LNCaP clone FGC (cell line): ENCODE results near the gene PORCN.

ENCODE experiments used
- DNase-seq: peaks from one replicate; pipeline ENCODE4 v3.0.0-alpha.2; 2011; ENCODE audit warnings: low read depth
- H3K4me3 ChIP-seq: 2 replicates; pipeline ENCODE4 v1.5.1; 2011; ENCODE audit warnings: mild to moderate bottlenecking, low read depth, low read length, control low read depth
- TF ChIP-seq, protein P1 (sequence below): IDR thresholded peaks from 2 replicates; pipeline ENCODE4 v1.5.1; 2012; ENCODE audit warnings: mild to moderate bottlenecking; ENCODE audit not compliant: control insufficient read depth, insufficient read depth; ENCODE audit errors: extremely low read depth

PORCN gene

DNA sequence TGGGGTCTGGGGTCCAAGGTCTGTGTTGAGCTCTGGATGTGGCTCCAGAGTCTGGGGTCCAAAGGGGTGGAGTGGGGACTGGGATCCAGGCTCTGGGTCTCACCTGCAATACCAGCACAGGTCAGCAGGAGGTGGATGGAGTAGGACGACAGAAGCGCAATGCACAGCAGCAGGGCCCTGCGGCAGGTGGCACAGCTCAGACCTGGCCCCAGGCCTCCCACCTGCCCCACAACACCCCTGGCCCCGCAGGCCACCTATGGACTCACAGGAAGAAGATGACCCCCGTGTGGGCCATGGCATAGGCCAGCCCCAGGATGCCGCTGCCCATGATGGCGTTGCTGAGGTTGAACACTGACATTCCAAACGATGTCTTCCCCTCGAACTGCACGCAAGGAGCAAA, 42.1 kb upstream of the PORCN start:
- DNase-seq = no peak
- TF ChIP-seq, protein P1, sequence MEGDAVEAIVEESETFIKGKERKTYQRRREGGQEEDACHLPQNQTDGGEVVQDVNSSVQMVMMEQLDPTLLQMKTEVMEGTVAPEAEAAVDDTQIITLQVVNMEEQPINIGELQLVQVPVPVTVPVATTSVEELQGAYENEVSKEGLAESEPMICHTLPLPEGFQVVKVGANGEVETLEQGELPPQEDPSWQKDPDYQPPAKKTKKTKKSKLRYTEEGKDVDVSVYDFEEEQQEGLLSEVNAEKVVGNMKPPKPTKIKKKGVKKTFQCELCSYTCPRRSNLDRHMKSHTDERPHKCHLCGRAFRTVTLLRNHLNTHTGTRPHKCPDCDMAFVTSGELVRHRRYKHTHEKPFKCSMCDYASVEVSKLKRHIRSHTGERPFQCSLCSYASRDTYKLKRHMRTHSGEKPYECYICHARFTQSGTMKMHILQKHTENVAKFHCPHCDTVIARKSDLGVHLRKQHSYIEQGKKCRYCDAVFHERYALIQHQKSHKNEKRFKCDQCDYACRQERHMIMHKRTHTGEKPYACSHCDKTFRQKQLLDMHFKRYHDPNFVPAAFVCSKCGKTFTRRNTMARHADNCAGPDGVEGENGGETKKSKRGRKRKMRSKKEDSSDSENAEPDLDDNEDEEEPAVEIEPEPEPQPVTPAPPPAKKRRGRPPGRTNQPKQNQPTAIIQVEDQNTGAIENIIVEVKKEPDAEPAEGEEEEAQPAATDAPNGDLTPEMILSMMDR = no peak
- no peak overlapping the region for H3K4me3 ChIP-seq

DNA sequence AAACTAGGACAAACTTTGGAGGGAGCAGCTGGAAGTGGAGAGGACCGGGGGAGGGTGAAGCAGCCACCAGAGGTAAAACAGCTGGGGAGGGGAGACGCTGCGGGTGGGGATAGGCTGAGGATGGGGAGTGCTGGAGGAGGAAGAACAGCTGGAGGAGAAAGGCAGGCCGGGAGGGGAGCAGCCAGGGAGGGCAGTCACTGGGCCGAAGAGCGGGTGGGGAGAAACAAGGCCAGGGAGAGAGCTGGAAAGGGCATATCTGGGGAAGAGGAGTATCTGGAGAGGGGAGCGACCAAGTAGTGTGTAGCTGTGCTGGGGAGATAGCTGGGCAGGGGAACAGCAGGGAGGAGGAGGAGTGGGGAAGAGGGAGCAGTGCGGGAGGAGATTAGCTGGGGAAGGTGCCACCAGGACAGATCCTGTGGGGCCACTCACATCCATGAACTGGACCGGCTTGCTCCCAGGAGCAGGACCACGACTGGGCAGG, 41.5 kb upstream of the PORCN start:
- H3K4me3 ChIP-seq = no peak overlapping the region
- TF ChIP-seq, protein P1 = no peak
- DNase-seq = no peak

DNA sequence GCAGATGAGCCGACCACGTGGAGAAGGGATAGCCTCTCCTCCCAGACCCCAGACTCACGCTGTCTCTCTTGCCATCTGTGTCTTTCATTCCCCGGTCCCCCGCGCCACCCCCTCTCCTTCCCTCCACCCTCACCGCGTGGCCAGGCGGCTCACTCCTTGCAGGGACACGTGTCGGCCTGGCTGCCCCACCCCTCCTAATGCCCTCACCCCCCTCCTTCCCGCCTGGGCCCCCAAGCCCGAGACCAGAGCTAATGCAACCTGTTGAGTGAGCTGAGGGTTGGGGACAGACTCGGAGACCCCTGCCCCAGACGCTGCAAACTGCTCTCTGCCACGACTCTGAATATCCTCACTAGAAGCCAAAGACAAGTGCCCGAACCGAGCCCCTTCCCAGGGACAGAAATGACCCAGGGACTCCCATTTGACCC, 40.5 kb upstream of the PORCN start:
- DNase-seq = no peak
- TF ChIP-seq, protein P1 = no peak
- no peak overlapping the region for H3K4me3 ChIP-seq

DNA sequence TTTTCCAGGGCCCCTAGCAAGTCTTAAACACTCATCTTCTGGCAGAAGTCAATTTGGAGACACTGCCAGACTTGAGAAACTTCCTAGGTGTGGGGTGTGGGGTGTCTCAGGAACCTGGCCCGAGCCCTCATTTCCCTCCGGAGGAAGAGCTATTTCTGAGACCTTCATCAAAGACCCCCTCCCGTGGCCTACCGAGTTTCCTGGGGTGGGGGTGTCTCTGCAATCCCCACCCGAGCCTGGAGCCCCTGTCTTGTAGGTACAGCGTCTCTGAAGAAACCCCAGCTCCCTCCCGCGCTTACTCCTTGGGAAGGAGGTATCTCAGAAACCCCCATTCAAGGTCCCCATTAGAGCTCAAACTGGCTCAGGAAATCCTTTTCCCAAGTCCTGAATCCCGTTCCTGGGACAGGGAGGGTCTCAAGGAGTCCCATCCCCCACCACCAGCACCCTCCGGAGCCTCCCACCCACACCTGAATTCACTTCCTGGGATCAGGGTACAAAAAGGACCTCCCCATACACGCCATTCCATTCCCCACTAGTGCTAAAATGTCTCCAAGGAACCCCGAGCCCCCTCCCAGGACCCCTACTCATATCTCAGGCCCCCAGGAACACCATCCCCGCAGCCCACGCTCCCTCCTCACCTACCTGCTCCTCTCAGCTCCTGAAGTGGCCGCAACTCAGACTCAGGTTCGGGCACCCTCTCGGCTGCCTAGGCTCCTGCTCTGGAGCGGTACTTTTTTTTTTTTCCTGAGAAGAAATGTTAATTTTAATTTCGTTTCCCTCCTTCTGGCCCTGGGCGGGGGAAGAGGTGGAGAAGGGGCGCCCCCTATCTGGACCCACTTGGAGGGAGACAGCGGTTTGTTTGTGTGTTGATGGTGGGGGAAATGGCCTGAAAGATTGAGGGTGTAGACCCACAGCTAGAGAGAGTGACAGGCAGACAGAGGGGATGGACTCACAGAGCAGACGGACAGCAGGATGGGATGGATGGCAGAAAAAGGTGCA, 39.8 kb upstream of the PORCN start:
- no peak overlapping the region for H3K4me3 ChIP-seq
- TF ChIP-seq, protein P1 = no peak

DNA sequence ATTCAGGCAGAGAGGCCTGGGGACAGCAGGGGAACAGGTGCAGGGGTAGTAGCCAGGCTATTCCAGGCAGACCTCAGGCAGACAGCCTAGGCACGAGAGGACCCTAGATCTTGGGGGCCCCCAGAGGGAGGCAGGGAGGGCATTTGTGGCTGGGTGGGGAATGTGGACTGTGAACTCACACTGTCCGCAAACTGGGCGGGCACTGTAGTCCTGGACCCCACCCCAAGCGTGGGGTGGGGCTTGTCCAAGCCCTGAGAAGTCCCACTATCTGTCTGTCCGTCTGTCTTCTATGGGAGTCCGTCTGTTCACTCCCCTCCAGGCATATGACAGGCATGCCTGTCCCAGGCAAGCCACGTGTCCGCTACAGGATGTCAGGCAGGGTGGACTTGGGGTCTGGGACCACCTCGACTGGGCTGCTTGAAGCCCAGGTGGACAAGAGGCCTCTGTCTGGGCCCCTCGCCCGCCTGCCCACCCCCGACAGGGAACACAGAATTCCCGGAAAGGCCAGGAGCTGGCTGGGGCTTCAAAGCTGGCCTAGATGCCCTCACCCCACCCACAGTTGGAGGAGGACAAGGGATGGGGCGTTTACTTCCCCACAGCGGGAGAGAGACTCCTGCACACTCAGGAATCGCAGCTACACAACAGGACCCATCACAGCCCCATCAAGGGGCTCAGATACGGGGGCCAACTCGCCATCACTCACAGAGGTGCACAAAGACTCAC, 38.5 kb upstream of the PORCN start, which contains the start of gene SLC38A5:
TSS of gene SLC38A5 (minus strand) at position 151 of the 723 bp plus-strand sequence. CDS start 2,336 bp downstream, outside the sequence.
- no peak for DNase-seq
- TF ChIP-seq, protein P1 = no peak
- no peak within 1 kb of the TSS for H3K4me3 ChIP-seq

More for the DNA sequence above, 39.8 kb upstream of the PORCN start:
- DNase-seq = no peak

DNA sequence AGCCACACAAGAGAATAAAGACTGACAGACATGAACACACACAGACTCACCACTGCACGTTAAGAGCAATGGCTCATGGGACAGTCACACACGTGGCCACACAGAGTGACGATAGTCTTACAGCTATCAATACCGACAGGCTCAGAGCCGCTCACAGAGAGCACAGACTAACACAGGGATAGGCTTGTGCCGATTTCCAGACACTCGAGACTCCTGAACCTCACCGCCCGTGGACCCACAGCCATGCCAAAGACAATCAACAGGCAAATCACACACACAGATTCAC, 38.0 kb upstream of the PORCN start:
- no peak overlapping the region for H3K4me3 ChIP-seq
- TF ChIP-seq, protein P1 = no peak
- DNase-seq = no peak
